ENCODE data around the gene VPS33B.

DNA sequence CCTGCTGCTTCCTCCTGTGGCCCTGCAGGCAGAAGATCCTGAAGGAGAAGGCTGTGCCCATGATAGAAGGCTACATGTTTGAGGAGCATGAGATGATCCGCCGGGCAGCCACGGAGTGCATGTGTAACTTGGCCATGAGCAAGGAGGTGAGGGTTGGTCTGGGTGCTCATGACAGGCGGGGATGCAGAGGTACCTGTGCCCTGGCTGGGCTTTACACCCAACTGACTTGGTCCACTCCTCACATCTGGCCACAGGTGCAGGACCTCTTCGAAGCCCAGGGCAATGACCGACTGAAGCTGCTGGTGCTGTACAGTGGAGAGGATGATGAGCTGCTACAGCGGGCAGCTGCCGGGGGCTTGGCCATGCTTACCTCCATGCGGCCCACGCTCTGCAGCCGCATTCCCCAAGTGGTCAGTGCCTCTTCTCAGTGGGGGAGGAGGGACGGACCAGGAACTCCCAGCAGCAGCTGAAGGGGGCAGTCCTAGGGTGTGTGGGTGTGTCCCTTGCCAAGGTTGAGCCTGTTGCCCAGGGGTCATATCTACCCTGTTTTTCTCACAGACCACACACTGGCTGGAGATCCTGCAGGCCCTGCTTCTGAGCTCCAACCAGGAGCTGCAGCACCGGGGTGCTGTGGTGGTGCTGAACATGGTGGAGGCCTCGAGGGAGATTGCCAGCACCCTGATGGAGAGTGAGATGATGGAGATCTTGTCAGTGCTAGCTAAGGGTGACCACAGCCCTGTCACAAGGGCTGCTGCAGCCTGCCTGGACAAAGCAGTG lies 69.3 kb downstream of the VPS33B start:
- TF ChIP-seq, protein P1, sequence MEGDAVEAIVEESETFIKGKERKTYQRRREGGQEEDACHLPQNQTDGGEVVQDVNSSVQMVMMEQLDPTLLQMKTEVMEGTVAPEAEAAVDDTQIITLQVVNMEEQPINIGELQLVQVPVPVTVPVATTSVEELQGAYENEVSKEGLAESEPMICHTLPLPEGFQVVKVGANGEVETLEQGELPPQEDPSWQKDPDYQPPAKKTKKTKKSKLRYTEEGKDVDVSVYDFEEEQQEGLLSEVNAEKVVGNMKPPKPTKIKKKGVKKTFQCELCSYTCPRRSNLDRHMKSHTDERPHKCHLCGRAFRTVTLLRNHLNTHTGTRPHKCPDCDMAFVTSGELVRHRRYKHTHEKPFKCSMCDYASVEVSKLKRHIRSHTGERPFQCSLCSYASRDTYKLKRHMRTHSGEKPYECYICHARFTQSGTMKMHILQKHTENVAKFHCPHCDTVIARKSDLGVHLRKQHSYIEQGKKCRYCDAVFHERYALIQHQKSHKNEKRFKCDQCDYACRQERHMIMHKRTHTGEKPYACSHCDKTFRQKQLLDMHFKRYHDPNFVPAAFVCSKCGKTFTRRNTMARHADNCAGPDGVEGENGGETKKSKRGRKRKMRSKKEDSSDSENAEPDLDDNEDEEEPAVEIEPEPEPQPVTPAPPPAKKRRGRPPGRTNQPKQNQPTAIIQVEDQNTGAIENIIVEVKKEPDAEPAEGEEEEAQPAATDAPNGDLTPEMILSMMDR (IDR thresholded peaks at IDR 0.05 in 4 of 5, conservative IDR thresholded peaks at IDR 0.05 in 1 of 5), result no peak
- TF ChIP-seq POLR2A (IDR thresholded peaks at IDR 0.05), result no peak
